Activated naive CD8-positive, alpha-beta T cell treated with anti-CD3 and anti-CD28 coated beads, Interleukin-2, amount 50 U/mL, for 24 hours (primary cell): ENCODE measurements around the gene FBXO3.
"Not testable (repeated sequence)": the region's sequence is repeated elsewhere in the genome, so short reads cannot be mapped to it uniquely, and the experiment has no call there.

Experiments
- ATAC-seq: fragments of 150-1000 bp; cut with Tn5 transposase; one replicate; pipeline ENCODE4 v1.10.0; 2021
- DNase-seq: peaks from one replicate; pipeline ENCODE4 v3.0.0; 2021
- H3K27ac Mint-ChIP-seq: one replicate; pipeline ENCODE4 v1.8.0; 2021; ENCODE audit warnings: mild to moderate bottlenecking, mixed read lengths
- H3K27me3 Mint-ChIP-seq: one replicate; pipeline ENCODE4 v1.8.0; 2021; ENCODE audit warnings: mixed read lengths
- H3K36me3 Mint-ChIP-seq: one replicate; pipeline ENCODE4 v1.8.0; 2021; ENCODE audit warnings: low read depth, mixed read lengths
- H3K4me1 Mint-ChIP-seq: one replicate; pipeline ENCODE4 v1.8.0; 2021; ENCODE audit warnings: mixed read lengths
- H3K4me3 Mint-ChIP-seq: one replicate; pipeline ENCODE4 v1.8.0; 2021; ENCODE audit warnings: mild to moderate bottlenecking, moderate library complexity, mixed read lengths
- H3K9me3 Mint-ChIP-seq: one replicate; pipeline ENCODE4 v1.8.0; 2021; ENCODE audit warnings: mixed read lengths

Gene FBXO3

DNA sequence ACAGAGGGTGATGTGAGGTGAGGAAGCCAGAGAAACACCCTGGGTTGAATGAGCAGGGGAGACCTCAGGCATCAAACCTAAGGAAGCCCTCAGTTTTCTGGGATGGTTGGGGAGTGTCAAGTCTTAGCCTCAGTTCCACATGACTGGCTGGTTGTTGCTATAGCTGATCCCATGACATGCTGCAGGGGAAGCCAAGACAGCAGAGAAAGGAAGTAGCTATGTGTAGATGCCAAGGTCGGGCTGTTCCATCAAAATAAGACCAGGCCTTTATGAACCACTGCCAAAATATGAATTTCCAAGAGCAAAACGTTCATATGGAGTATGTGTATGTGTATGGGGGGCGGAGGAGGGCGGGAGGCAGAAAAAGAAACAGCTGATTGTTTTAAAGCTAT lies 49.7 kb downstream of the FBXO3 start:
- no peak overlapping the region for H3K4me3 Mint-ChIP-seq
- DNase-seq: no peak
- peaks cover 15% of the 10 kb centered on the region for H3K36me3 Mint-ChIP-seq
- no peak for ATAC-seq
- H3K27ac Mint-ChIP-seq: no peak overlapping the region
- peaks cover 8% of the 10 kb centered on the region for H3K27me3 Mint-ChIP-seq
- H3K9me3 Mint-ChIP-seq: no peaks in the 10 kb centered on the region
- peaks cover 39% of the 10 kb centered on the region for H3K4me1 Mint-ChIP-seq

- DNase-seq: no peak
- Mint-ChIP-seq H3K9me3 (no peaks in the 10 kb centered on the region), H3K36me3 (peaks cover 16% of the 10 kb centered on the region), H3K27me3 (peaks cover 8% of the 10 kb centered on the region), H3K27ac (peak overlapping the region; percentile 74), H3K4me3 (peak overlapping the region; percentile 15), H3K4me1 (peaks cover 39% of the 10 kb centered on the region)
- peak; percentile 4 for ATAC-seq
Observed at GRCh38 chr11:33723238-33723881, 51.0 kb downstream of the FBXO3 start.

- DNase-seq (peak; percentile 65), ATAC-seq (peak; percentile 97)
- no peaks in the 10 kb centered on the region for H3K9me3 Mint-ChIP-seq
- H3K27me3 Mint-ChIP-seq: peaks cover 8% of the 10 kb centered on the region
- no peak overlapping the region for H3K4me3 Mint-ChIP-seq
- H3K36me3 Mint-ChIP-seq: peaks cover 16% of the 10 kb centered on the region
- H3K27ac Mint-ChIP-seq: peak overlapping the region; percentile 74
- H3K4me1 Mint-ChIP-seq: peaks cover 39% of the 10 kb centered on the region
Observed at GRCh38 chr11:33722590-33723234, 51.6 kb downstream of the FBXO3 start.

DNA sequence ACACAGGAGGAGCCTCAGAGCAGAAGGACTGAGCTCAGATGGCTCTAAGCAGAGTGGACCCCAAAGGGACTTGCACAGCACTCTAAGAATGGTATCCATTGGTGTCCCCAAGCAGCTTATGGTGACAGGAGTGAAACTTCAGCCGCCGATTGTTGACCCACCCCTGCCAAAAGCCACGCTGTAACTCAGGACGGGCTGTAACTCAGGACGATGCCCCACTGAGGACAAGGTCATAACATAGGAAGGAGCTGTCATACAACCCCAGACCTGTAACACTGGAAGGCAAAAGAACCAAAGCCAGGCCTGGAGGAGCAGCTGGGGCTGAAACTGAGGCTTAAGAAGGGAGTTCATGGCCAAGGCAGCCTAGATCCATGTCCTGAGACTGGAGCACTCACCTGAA lies 52.3 kb downstream of the FBXO3 start:
- H3K4me1 Mint-ChIP-seq: peaks cover 39% of the 10 kb centered on the region
- peaks cover 8% of the 10 kb centered on the region for H3K27me3 Mint-ChIP-seq
- ATAC-seq (no peak), DNase-seq (no peak)
- no peak overlapping the region for H3K4me3 Mint-ChIP-seq
- peak overlapping the region; percentile 53 for H3K27ac Mint-ChIP-seq
- H3K9me3 Mint-ChIP-seq: no peaks in the 10 kb centered on the region
- peaks cover 16% of the 10 kb centered on the region for H3K36me3 Mint-ChIP-seq

- no peak overlapping the region for H3K4me3 Mint-ChIP-seq
- H3K36me3 Mint-ChIP-seq: peaks cover 16% of the 10 kb centered on the region
- H3K27me3 Mint-ChIP-seq: peaks cover 4% of the 10 kb centered on the region
- H3K27ac Mint-ChIP-seq: peak overlapping the region; percentile 53
- H3K4me1 Mint-ChIP-seq: peaks cover 37% of the 10 kb centered on the region
- no peaks in the 10 kb centered on the region for H3K9me3 Mint-ChIP-seq
- DNase-seq (no peak), ATAC-seq (peak; percentile 38)
Observed at GRCh38 chr11:33721426-33721825, 52.9 kb downstream of the FBXO3 start.

- no peak overlapping the region for H3K4me3 Mint-ChIP-seq
- H3K9me3 Mint-ChIP-seq: no peaks in the 10 kb centered on the region
- peaks cover 36% of the 10 kb centered on the region for H3K4me1 Mint-ChIP-seq
- peaks cover 16% of the 10 kb centered on the region for H3K36me3 Mint-ChIP-seq
- H3K27ac Mint-ChIP-seq: no peak overlapping the region
- ATAC-seq (no peak), DNase-seq (no peak)
- H3K27me3 Mint-ChIP-seq: no peaks in the 10 kb centered on the region
Observed at GRCh38 chr11:33719587-33719986, 54.7 kb downstream of the FBXO3 start.

DNA sequence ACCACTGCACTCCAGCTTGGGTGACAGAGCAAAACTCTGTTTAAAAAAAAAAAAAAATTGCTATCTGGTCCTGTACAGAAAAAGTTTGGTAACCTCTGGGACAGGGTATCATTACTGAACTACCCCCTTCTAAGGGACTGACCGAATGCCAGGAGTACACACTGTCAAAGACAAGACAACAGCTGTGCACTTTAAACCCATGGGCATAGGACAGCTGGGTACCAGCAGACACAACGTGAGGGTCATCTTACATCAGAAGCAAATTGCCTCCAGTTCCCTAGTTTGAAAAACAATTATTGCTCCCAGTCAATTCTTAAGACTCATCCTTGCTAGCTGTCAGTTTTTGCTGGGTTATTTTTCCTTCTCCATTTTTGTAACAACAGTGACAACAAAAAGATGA lies 55.9 kb downstream of the FBXO3 start:
- Mint-ChIP-seq H3K27ac (no peak overlapping the region), H3K4me1 (peaks cover 24% of the 10 kb centered on the region), H3K4me3 (no peak overlapping the region), H3K9me3 (no peaks in the 10 kb centered on the region), H3K27me3 (no peaks in the 10 kb centered on the region), H3K36me3 (peaks cover 16% of the 10 kb centered on the region)
- no peak for ATAC-seq
- no peak for DNase-seq

DNA sequence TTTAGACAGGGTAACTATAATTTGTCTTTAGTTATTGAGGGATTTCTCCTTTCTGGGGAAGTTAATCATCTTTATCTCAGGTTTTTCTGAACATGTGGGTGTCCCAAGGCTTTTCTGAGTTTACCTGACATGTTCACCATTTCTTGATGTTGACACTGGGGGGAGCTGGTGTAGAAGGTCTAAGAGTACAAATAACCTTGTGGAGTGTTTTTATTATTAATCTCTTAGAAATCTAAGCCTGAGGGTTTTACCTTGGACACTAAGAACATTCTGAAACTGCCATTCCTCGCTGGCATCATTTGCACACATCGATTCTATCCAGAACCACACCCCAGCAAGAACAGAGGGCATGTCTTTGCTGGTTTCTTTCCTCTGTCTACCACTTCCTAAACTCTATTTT lies 58.1 kb downstream of the FBXO3 start:
- H3K27ac Mint-ChIP-seq: no peak overlapping the region
- peaks cover 9% of the 10 kb centered on the region for H3K36me3 Mint-ChIP-seq
- DNase-seq: no peak

GRCh38 chr11:33713856-33714398 lies 60.4 kb downstream of the FBXO3 start:
- Mint-ChIP-seq H3K36me3 (peaks cover 5% of the 10 kb centered on the region), H3K27me3 (no peaks in the 10 kb centered on the region), H3K9me3 (no peaks in the 10 kb centered on the region), H3K27ac (no peak overlapping the region), H3K4me3 (no peak overlapping the region), H3K4me1 (no peaks in the 10 kb centered on the region)
- ATAC-seq (no peak), DNase-seq (no peak)

More for the DNA sequence above, 58.1 kb downstream of the FBXO3 start:
- Mint-ChIP-seq H3K27me3 (no peaks in the 10 kb centered on the region), H3K9me3 (no peaks in the 10 kb centered on the region), H3K4me3 (no peak overlapping the region), H3K4me1 (peaks cover 2% of the 10 kb centered on the region)
- no peak for ATAC-seq

GRCh38 chr11:33713151-33713855 lies 61.0 kb downstream of the FBXO3 start:
- Mint-ChIP-seq H3K9me3 (no peaks in the 10 kb centered on the region), H3K36me3 (peaks cover 8% of the 10 kb centered on the region), H3K4me1 (no peaks in the 10 kb centered on the region), H3K4me3 (no peak overlapping the region), H3K27me3 (no peaks in the 10 kb centered on the region), H3K27ac (no peak overlapping the region)
- DNase-seq: no peak
- ATAC-seq: no peak

GRCh38 chr11:33712436-33712835 lies 61.9 kb downstream of the FBXO3 start:
- ATAC-seq: no peak
- H3K9me3 Mint-ChIP-seq: no peaks in the 10 kb centered on the region
- peaks cover 8% of the 10 kb centered on the region for H3K36me3 Mint-ChIP-seq
- DNase-seq: no peak
- no peaks in the 10 kb centered on the region for H3K27me3 Mint-ChIP-seq
- no peak overlapping the region for H3K4me3 Mint-ChIP-seq
- no peaks in the 10 kb centered on the region for H3K4me1 Mint-ChIP-seq
- no peak overlapping the region for H3K27ac Mint-ChIP-seq

DNA sequence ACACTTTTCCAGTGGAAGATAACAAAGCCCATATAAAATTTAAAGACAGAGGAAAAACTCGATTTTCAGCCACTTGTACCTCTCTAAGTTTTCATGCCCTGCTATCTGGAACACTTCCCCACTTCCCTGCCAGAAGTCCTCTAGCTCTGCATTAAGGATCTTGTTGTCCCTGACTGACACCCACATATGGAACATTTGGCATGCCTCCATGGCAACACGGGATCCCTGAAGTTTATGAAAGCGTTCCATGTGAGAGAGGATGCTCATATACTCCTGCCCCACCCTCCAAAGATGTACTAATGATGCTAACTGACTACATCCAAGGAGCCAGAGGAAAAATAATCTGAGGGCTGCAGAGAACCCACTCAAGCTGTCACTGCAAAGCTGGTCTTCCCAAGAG lies 64.9 kb downstream of the FBXO3 start:
- Mint-ChIP-seq H3K27me3 (no peaks in the 10 kb centered on the region), H3K4me3 (no peak overlapping the region), H3K4me1 (peaks cover 4% of the 10 kb centered on the region), H3K9me3 (no peaks in the 10 kb centered on the region), H3K27ac (no peak overlapping the region), H3K36me3 (peaks cover 8% of the 10 kb centered on the region)
- ATAC-seq (no peak), DNase-seq (no peak)

GRCh38 chr11:33708985-33709384 lies 65.3 kb downstream of the FBXO3 start:
- Mint-ChIP-seq H3K36me3 (peaks cover 8% of the 10 kb centered on the region), H3K9me3 (no peaks in the 10 kb centered on the region), H3K27me3 (no peaks in the 10 kb centered on the region)

GRCh38 chr11:33707831-33708230 lies 66.5 kb downstream of the FBXO3 start:
- H3K4me1 Mint-ChIP-seq, H3K27ac Mint-ChIP-seq, ATAC-seq, H3K27me3 Mint-ChIP-seq, H3K4me3 Mint-ChIP-seq, H3K9me3 Mint-ChIP-seq, H3K36me3 Mint-ChIP-seq, DNase-seq: not testable (repeated sequence)

More at GRCh38 chr11:33708985-33709384, 65.3 kb downstream of the FBXO3 start:
- peaks cover 4% of the 10 kb centered on the region for H3K4me1 Mint-ChIP-seq
- DNase-seq (no peak), ATAC-seq (no peak)
- no peak overlapping the region for H3K4me3 Mint-ChIP-seq
- no peak overlapping the region for H3K27ac Mint-ChIP-seq

GRCh38 chr11:33706966-33707365 lies 67.4 kb downstream of the FBXO3 start:
- Mint-ChIP-seq H3K27ac (no peak overlapping the region), H3K27me3 (no peaks in the 10 kb centered on the region), H3K36me3 (peaks cover 6% of the 10 kb centered on the region), H3K9me3 (no peaks in the 10 kb centered on the region), H3K4me3 (no peak overlapping the region), H3K4me1 (peaks cover 4% of the 10 kb centered on the region)
- ATAC-seq: no peak
- DNase-seq: no peak
